ENCODE data around the gene SDR42E2. TPM values are rescaled to one million over a fixed set of nuclear protein-coding genes. Genes with fewer than 3 reads are reported as not detected.

Gene SDR42E2
- total and polyA plus RNA-seq, 2 of the 4 experiments (the other 2 are of a cell fraction) = not detected

DNA sequence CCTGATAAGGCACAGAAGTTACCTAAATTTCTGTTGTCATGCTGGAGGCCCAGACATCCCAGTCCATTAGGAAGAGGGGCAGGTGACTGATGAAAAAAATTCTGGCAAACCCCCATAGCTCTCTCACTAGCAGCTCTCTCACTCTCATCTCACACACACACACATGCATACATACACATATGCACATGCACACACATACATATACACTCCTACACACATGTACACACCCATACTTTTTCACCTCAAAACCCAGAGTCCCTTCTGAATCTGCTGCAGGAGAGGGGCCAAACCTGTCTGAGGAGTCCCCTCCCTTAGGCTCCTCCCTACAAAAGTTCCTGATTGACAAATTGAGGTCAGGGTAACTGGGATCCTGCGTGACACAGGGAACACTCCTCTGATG is 22.6 kb upstream of the SDR42E2 start:
- Histone ChIP-seq H3K23ac (ENCODE audit: low read depth, low read length) (no peak overlapping the region), H3K18ac (ENCODE audit: low read depth, low read length) (no peak overlapping the region), H2BK5ac (ENCODE audit: low read depth, low read length, poor library complexity, severe bottlenecking) (no peak overlapping the region), H2AK5ac (ENCODE audit: low read depth, low read length) (no peak overlapping the region), H3K79me1 (ENCODE audit: low read depth in 1 of 2, low read length in 2 of 2) (no peaks in the 10 kb centered on the region), H3K9ac (ENCODE audit: low read depth, low read length) (no peak overlapping the region), H2AFZ (replicated peaks; ENCODE audit: low read length, poor library complexity) (no peak overlapping the region), H4K91ac (ENCODE audit: insufficient read depth, low read depth, low read length) (no peak overlapping the region), H4K8ac (ENCODE audit: low read depth in 2 of 2, low read length in 2 of 2) (no peak overlapping the region), H3K9me3 (ENCODE audit: control insufficient read depth, insufficient read depth, low read length) (no peaks in the 10 kb centered on the region), H4K20me1 (ENCODE audit: insufficient read depth, low read length) (no peaks in the 10 kb centered on the region), H3K14ac (replicated peaks; ENCODE audit: low read depth, low read length) (no peak overlapping the region), H3K36me3 (ENCODE audit: control insufficient read depth, insufficient read depth, low read length) (no peaks in the 10 kb centered on the region), H3K27me3 (ENCODE audit: control insufficient read depth, insufficient read depth, low read length) (peaks cover 24% of the 10 kb centered on the region), H2BK15ac (ENCODE audit: low read depth, low read length) (no peak overlapping the region), H3K4me1 (ENCODE audit: control insufficient read depth, insufficient read depth, low read length) (no peaks in the 10 kb centered on the region), H3K4me3 (ENCODE audit: insufficient read depth, low read depth, low read length) (no peak overlapping the region), H4K5ac (ENCODE audit: low read depth, low read length) (no peak overlapping the region), H2AK9ac (replicated peaks; ENCODE audit: low read depth, low read length, poor library complexity) (no peak overlapping the region), H3K4ac (ENCODE audit: low read depth, low read length) (no peak overlapping the region), H3K9me1 (ENCODE audit: insufficient read depth, low read length) (no peaks in the 10 kb centered on the region), H2BK20ac (ENCODE audit: low read depth, low read length) (no peak overlapping the region), H3K27ac (ENCODE audit: insufficient read depth, low read length) (no peak overlapping the region), H3K4me2 (ENCODE audit: low read depth, low read length) (no peak overlapping the region), H2BK120ac (ENCODE audit: low read depth, low read length) (no peak overlapping the region), H3K56ac (ENCODE audit: extremely low read depth, insufficient read depth, low read length) (no peak overlapping the region)
- DNase-seq = no peak
- no TSS peak for BruUV-seq (replicated peaks)
- intact Hi-C loops (cut with micrococcal nuclease) (no loop called here), in situ Hi-C loops (cut with MboI; ENCODE audit: low sequenced_read_pairs) (no loop called here), dilution Hi-C loops (cut with HindIII; ENCODE audit: low sequenced_read_pairs, unreplicated experiment) (no loop called here)
- no peak for ATAC-seq (ENCODE audit: low read depth)
- POLR2A ChIA-PET (ENCODE audit: unreplicated experiment) = no interaction called here
- CTCF ChIA-PET = no interaction called here
- TF ChIP-seq SMC3 (IDR thresholded peaks at IDR 0.05; ENCODE audit: low read depth, low read length) (no peak), MAZ (IDR thresholded peaks at IDR 0.05; ENCODE audit: borderline replicate concordance, low read depth, low read length) (no peak), POLR2A (IDR thresholded peaks at IDR 0.05; ENCODE audit: low read depth, low read length) (no peak), MAFK (IDR thresholded peaks at IDR 0.05; ENCODE audit: low read depth, low read length) (no peak), CHD1 (IDR thresholded peaks at IDR 0.05; ENCODE audit: low read depth, low read length) (no peak), RAD21 (IDR thresholded peaks at IDR 0.05; ENCODE audit: low read length) (no peak)
- no CpG with 5 or more reads among the region's 1 CpG for WGBS, 2 experiments (ENCODE audit: extremely low coverage in 2 of 2, insufficient read length in 1 of 2)

Data from IMR-90 (cell line).